AG09319 (cell line): ENCODE results near the gene BAZ1B.

Experiments
- DNase-seq: peaks from one replicate; pipeline ENCODE4 v3.0.0-alpha.2; 2010; ENCODE audit warnings: low read depth; ENCODE audit errors: extremely low read depth
- TF ChIP-seq, protein P1 (sequence below): IDR thresholded peaks from 2 replicates; pipeline ENCODE4 v1.5.1; 2011; ENCODE audit warnings: low read depth, mild to moderate bottlenecking, inconsistent platforms, low read length, moderate library complexity

BAZ1B gene

DNA sequence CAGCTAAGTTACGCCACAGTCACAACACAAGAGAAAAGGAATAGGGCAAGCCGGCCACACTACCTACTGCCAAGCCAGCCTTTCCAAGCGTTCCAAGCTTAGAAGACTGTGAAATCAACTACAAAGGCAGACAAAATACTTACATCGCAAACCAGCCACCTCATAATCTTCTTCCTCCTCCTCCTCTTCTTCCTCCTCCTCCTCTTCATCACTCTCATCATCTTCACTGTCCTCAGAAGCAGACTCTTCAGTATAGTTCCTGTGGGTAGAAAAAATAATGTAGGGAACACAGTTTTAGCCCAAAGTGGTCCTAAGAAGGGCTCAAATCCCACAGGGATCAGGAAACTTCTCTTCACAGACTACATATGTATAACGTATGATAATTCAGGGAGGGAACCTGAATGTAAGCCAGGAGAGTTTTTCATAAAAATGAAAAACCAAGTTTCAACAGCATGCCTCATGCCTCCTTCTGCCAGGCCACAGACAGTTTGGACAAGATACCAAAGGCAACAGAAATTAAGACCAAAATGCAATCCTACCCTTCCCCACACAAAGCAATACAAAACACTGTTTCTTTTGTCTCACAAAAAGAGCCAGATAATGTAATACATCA lies 74.9 kb downstream of the BAZ1B start:
- no peak for DNase-seq
- TF ChIP-seq, protein P1, sequence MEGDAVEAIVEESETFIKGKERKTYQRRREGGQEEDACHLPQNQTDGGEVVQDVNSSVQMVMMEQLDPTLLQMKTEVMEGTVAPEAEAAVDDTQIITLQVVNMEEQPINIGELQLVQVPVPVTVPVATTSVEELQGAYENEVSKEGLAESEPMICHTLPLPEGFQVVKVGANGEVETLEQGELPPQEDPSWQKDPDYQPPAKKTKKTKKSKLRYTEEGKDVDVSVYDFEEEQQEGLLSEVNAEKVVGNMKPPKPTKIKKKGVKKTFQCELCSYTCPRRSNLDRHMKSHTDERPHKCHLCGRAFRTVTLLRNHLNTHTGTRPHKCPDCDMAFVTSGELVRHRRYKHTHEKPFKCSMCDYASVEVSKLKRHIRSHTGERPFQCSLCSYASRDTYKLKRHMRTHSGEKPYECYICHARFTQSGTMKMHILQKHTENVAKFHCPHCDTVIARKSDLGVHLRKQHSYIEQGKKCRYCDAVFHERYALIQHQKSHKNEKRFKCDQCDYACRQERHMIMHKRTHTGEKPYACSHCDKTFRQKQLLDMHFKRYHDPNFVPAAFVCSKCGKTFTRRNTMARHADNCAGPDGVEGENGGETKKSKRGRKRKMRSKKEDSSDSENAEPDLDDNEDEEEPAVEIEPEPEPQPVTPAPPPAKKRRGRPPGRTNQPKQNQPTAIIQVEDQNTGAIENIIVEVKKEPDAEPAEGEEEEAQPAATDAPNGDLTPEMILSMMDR: no peak

DNA sequence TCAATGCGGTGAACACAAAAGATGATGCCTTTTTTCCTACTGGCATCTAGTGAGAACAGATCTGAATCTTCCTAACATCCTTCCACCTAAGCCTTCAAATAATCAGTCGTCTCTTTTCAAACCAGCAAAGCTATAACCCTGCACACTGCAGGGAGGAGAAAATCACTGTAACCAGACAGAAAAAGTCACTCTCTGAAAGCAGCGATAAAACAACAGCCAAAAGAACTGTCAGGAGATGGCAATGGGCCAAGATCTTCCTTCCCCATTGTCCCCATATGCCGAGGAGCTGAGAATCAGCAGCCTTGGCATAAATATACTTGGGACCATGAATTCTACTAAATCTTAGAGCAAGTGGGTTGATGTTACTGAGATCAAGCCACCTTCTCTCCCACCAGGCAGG lies 75.4 kb downstream of the BAZ1B start:
- TF ChIP-seq, protein P1: no peak
- DNase-seq: no peak

DNA sequence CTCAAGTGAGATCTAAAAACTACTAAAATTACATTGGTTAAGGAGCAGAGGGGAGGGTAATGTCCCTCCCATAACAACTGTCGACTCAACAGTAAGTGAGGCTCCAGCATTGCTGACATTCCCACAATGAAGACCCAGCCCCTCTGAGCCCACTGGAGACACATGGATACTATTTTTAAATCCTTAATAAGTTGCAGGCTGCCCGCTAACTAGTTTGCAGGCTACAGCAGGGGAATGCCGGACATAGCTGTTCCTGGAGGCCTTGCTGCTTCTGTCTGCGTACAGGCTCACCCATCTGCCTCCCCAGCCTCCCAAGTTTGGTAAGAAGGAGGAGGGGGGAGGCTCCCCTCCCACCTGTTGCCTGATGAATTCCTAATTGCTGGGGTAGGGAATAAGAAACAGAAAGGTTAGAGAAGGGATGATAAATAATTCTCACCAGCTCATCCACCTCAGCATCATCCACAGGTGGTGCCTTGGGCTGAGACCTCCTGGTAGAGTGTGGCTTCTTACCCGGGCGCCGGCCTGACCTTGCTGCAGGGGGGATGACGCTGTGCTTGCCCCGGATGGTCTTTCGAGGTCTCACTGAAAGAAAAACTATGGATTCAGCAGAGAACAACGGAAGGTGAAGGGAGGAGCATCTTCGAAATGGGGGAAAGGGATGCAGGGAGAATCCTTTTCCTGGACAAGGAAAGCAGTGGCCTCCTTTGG lies 78.4 kb downstream of the BAZ1B start:
- no peak for DNase-seq
- TF ChIP-seq, protein P1: no peak

DNA sequence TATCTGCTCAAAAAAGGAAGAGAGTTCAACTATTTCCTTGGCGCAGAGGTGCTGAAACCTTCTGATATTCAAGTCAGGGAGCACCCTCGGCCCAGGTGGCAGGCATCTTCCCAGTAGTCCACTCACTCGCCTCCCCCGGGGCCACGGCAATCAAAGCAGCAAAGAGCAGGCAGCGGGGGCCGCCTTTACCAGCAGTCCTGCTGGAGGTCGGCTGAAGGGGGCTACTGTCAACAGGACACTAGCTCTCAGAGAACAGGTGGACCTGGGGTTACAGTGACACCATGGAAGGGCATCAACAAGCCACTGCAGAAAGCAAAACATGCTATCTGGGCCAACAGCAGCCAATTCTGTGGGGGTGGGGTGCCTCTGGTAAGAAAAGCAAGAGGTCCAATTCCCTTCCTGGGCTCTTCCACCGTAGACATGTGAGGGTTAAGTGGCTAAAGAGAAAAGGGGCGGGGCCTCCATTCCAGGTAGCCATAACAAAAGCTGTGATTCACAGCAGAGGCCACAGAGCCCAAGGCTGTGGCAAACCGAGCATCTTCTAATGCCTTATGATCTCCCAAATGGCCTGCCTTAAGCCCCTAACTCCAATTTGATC lies 79.1 kb downstream of the BAZ1B start:
- no peak for DNase-seq

DNA sequence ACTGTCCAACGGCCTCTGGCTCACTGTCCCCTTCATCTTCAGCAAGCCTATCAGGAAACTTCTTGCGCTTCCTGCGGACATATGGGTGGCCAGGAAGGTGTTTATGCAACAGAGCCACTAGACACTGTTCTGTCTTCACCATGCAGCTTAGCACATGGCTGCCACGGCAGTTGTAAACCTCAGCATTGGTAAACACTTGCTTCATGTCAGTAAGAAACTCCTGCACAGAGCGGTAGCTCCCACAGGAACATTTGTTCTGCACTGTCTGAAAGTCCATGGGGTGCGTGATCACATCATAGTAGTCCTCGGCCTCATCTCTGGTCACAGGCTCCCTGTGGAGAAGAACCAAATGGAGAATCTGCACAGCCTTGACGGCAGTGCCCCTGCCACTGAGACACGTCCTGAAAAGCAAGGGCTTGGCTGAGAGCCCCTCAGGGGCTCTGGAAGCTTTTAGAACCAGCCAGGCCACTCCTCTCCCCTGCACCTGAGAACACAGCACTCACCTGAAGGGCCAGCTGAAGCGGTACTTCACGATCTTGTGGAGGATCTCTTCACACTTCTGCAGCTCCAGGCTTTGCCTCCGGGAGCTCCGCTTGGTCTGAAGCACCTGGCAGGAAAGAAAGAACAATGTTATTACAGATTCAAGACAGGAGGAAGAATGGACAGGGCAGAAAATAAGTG lies 79.7 kb downstream of the BAZ1B start:
- TF ChIP-seq, protein P1: no peak
- no peak for DNase-seq

More for the DNA sequence above, 79.1 kb downstream of the BAZ1B start:
- TF ChIP-seq, protein P1: no peak

DNA sequence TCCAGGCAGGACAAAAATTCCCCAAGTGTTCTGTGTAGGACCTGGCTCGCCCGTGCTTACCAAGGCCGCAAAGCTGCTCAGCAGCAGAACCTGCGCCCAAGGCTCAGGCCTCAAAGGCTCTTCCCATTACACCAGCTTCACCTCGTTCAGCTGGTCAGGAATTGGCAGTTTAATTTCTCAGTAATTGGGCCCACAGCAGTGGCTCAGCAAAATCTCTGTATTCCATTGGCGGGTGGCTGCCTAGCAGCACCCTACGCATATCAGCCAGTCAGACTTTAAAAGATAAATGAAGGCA lies 82.7 kb downstream of the BAZ1B start:
- TF ChIP-seq, protein P1: no peak
- DNase-seq: no peak
